Stimulated activated CD8-positive, alpha-beta memory T cell treated with anti-CD3 and anti-CD28 coated beads, Interleukin-4, amount 100 ng/mL, for 24 hours (primary cell): ENCODE data around the gene IBA57.

Source experiments
- DNase-seq: peaks from one replicate; pipeline ENCODE4 v3.0.0-alpha.2; 2020; ENCODE audit warnings: low read depth

The IBA57 gene

DNA sequence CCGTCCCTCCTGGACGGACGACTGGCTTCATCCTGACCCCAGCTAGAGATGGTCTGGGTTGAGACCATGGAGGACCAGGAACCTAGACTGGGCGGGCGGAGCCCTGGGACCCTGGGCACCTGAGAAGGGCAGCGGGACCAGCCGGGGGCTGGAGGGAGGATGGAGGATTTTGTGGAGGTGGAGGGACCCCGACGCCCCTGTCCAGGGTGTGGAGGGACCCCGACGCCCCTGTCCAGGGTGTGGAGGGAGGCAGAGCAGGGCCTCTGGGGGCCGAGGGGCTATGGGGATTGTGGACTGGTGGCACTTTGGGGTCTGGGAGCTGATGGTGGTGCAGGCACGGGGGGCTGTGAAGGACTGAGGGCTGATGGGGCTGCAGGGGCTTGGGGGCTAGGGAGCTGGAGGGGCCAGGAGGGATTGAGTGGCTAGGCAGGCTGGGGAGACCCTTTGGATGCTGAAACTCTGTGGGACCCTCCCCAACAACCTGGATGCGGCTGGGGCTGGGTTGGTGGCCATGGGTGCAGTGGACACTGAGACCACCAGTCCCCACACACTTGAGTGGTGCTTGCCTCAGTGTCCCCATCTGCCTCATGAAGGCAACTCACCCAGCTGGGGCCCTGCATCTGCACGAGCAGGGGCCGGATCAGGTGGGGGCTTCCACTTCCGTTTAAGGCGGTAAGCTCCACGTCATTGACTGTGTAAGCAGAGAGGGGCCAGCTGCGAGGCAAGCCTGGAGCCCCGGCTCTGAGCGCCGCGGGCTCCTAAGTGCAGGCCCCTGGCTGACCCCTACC, 8.5 kb upstream of the IBA57 start:
- DNase-seq: no peak

DNA sequence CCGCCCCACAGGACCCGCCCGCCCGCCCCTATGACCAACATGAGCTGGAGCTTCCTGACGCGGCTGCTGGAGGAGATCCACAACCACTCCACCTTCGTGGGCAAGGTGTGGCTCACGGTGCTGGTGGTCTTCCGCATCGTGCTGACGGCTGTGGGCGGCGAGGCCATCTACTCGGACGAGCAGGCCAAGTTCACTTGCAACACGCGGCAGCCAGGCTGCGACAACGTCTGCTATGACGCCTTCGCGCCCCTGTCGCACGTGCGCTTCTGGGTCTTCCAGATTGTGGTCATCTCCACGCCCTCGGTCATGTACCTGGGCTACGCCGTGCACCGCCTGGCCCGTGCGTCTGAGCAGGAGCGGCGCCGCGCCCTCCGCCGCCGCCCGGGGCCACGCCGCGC, 7.9 kb upstream of the IBA57 start:
- DNase-seq: no peak

DNA sequence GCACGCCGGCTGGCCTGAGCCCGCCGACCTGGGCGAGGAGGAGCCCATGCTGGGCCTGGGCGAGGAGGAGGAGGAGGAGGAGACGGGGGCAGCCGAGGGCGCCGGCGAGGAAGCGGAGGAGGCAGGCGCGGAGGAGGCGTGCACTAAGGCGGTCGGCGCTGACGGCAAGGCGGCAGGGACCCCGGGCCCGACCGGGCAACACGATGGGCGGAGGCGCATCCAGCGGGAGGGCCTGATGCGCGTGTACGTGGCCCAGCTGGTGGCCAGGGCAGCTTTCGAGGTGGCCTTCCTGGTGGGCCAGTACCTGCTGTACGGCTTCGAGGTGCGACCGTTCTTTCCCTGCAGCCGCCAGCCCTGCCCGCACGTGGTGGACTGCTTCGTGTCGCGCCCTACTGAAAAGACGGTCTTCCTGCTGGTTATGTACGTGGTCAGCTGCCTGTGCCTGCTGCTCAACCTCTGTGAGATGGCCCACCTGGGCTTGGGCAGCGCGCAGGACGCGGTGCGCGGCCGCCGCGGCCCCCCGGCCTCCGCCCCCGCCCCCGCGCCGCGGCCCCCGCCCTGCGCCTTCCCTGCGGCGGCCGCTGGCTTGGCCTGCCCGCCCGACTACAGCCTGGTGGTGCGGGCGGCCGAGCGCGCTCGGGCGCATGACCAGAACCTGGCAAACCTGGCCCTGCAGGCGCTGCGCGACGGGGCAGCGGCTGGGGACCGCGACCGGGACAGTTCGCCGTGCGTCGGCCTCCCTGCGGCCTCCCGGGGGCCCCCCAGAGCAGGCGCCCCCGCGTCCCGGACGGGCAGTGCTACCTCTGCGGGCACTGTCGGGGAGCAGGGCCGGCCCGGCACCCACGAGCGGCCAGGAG, 7.2 kb upstream of the IBA57 start:
- DNase-seq: no peak

- no peak for DNase-seq
These were observed 6.5 kb upstream of the IBA57 start for GRCh38 chr1:228159008-228159665.

DNA sequence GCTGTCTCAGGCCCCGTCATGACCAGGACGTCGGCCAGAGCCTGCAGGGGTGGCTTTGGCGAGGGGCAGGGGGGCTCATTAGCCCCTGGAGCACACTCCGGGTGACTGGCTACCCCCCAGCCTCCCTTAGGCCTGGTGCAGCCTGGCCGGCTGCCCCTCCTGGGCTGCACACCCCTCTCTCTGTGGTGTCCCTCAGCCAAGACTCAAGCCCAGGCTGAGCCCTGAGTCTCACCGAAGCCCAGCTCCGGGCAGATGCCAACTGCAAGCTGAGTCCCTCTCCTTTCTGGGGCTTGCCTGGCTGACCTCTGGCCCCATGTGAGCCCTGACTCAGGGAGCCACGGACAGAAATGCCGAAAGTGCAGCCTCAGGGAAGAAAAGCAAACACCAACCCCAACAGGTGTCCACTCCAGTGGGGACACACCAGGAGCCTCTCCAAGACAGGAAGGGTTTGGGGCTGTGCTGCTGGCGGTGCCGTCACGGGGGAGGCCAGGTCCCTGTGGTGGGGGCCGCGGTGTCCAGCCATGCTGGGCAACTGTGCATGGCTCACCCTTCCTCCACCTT, 5.3 kb upstream of the IBA57 start:
- no peak for DNase-seq

- no peak for DNase-seq
These were observed 4.2 kb upstream of the IBA57 start for GRCh38 chr1:228161362-228161761.

- DNase-seq: no peak
These were observed 3.7 kb upstream of the IBA57 start for GRCh38 chr1:228161866-228162265.

GRCh38 chr1:228162286-228163006, 3.2 kb upstream of the IBA57 start:
- DNase-seq: no peak

GRCh38 chr1:228163007-228163753, 2.4 kb upstream of the IBA57 start:
- no peak for DNase-seq

DNA sequence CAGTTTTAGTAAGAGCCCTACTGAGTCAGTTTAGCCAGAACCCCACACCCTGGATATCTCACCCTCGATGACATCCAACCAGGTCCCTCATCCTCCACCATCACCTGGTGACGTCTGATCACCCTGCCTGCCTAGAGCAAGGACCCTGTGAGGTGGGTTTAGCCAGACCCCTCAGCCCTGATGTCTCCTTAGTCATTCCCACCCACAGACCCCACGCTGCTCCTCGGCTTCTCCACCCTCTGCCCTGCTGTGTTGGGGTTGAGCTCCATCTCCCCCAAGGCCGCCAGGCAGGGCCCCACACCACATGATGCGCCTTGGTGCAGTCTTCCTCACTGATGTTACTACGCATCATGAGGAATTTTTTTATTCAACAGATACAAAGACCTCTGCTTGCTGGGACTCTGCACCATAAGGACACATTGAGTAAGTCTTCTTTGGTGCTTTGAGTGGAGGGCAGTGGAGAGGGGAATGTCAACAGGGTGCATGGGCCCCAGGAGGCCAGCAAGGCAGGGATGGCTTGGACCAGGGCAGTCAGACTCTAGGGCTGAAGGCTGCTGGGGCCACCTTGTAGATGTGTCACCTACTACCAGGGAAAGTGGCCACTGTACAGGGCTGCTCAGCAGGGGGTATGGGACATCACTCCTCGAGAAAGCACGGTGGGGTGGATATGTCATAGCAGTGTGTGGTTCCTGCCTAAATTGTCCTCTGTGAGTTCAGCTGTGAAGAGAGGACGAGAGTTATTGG, 1.7 kb upstream of the IBA57 start:
- DNase-seq: no peak

DNA sequence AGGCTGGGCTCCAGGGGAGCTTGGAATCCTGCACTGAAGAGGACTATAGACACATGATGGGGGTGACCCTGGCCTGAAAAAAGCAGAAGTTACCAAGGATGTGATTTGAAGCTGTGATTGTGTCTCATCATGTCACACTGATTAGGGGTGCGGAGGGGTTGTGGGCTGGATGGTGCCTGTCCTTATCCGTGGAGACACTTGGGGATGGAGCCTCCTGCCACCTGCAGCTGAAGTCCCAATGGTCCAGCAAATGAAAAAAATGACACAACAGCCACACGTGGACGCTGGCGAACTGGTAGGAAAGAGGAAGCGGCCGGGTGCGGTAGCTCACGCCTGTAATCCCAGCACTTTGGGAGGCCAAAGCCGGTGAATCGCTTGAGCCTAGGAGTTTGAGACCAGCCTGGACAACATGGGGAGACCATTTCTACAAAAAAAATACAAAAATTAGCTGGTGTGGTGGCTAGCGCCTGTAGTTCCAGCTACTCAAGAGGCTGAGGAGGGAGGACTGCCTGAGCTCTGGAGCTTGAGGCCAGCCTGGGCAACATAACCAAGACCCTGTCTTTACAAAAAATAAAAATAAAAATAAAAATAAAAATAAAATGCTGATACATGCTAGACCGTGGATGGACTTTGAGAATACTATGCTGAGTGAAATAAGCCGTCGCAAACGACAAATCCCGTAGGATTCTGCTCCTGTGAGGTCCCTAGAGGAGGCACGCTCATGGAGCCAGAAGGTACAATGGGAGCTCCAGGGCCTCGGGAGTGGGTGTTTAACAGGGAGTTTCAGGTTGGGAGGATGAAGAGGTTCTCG, 838 bp upstream of the IBA57 start:
- DNase-seq: no peak

DNA sequence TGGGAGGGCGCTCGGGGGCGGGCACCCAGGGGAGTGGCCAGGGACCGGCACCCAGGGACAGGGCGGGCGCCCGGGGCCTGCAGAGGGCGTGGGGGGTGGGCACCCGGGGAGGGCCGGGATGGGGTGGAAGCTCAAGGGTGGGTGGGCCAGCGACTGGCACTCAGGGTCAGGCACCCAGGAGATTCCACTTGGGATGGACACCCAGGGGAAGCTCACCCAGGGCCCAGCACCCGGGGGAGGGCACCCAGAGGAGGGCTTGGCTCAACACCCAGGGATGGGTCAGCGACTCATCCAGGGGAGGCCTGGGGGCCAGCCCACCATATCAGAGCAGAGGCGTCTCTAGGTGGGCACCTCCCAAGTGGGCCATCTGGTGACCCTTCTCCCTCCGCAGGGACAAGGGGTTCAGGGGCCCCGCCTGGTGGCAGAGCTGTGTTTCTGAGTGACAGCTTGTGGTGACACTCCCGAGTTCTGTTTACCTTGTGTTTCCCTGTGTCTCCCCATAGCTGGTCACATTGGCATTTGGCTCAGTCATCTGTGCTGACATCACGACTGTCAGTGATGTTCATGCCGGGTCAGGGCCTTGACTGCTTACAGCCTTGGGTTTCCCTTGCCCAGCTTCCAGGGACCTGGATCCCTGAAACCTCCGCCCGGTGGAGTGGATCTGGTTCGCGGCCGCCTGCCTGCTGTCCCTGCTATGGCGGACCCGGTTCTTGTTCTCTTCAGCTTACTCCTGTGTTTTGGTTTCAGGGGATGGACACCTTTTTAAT, 749 bp downstream of the IBA57 start:
- peak; percentile 31 for DNase-seq

DNA sequence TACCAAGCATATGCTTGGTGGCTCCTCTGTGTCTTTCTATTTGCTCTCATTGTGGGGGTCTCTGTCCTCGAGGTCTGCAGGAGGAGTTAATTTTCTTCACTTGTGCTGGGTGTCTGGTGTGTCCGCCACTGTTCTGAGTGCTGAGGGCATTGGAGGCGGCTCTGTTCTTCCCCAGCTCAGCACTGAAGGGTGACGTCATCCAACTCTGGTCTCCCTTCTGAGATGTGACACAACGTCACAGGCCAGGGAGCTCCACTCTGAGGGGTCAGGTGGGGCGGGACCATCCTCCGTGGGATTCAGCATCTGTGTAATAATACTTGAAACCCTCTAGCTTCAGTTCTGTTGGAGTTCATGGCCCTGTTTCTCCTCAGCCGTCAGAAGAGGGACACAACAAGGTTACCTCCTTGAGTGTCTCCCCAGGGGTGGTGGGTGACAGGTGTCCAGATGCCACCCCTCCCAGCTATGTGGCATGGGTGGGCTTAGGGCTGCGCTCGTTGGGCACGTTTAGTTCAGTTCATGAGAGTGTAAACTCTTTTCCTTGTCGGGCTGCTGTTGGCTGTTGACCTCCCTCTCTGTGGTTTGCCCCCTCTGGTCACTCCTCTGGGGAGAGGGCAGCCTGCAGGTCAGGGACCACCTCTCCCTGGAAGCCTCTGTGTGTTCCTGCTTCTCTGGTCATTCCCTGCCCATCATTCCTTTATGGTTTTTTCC, 3.1 kb downstream of the IBA57 start:
- no peak for DNase-seq

- no peak for DNase-seq
These were observed 3.7 kb downstream of the IBA57 start for GRCh38 chr1:228169345-228169744.

DNA sequence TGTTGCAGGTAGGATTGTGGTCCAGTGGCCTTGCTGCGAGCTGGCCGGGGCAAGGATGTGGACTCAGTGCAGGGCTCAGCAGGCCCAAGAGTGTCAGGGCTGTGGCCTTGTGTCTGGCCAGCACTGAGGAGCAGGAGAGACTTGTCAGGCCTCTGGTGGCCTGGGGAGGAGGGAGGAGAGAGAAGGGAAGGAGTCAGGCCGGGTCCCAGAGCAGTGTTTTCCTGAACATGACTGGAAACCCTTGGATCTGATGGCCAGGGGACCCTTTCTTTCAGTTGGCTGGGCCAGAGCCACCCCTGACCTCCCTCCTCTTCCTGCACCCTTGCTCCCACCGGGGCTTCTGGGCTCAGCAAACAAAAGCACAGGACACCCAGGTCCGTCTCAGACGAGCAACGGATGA, 5.1 kb downstream of the IBA57 start:
- no peak for DNase-seq

- no peak for DNase-seq
These were observed 5.8 kb downstream of the IBA57 start for GRCh38 chr1:228171221-228171891.
